ENCODE data around the gene MAP1LC3B.

Gene MAP1LC3B

GRCh38 chr16:87409781-87410180 lies 17.6 kb downstream of the MAP1LC3B start:
- no peak for DNase-seq (ENCODE audit: low read depth in 2 of 2)

GRCh38 chr16:87410530-87410929 lies 18.4 kb downstream of the MAP1LC3B start:
- DNase-seq (ENCODE audit: low read depth in 2 of 2): no peak

- no peak for DNase-seq (ENCODE audit: low read depth in 2 of 2)
Measured at GRCh38 chr16:87410968-87411367, 18.8 kb downstream of the MAP1LC3B start.

- DNase-seq (ENCODE audit: low read depth in 2 of 2): no peak
Measured at GRCh38 chr16:87411375-87412271, 19.5 kb downstream of the MAP1LC3B start.

GRCh38 chr16:87412371-87412995 lies 20.3 kb downstream of the MAP1LC3B start:
- DNase-seq (ENCODE audit: low read depth in 2 of 2): no peak

- DNase-seq (ENCODE audit: low read depth in 2 of 2): no peak
Measured at GRCh38 chr16:87412996-87413421, 20.9 kb downstream of the MAP1LC3B start.

- no peak for DNase-seq (ENCODE audit: low read depth in 2 of 2)
Measured at GRCh38 chr16:87414251-87414680, 22.1 kb downstream of the MAP1LC3B start.

- DNase-seq (ENCODE audit: low read depth in 2 of 2): no peak
Measured at GRCh38 chr16:87415441-87415840, 23.3 kb downstream of the MAP1LC3B start.

GRCh38 chr16:87416826-87417527 lies 24.8 kb downstream of the MAP1LC3B start:
- peak in 1 of 2 donors; percentile 8 for DNase-seq (ENCODE audit: low read depth in 2 of 2)

GRCh38 chr16:87417528-87417910 lies 25.4 kb downstream of the MAP1LC3B start:
- DNase-seq (ENCODE audit: low read depth in 2 of 2): no peak

- DNase-seq (ENCODE audit: low read depth in 2 of 2): no peak
Measured at GRCh38 chr16:87418216-87418615, 26.1 kb downstream of the MAP1LC3B start.

GRCh38 chr16:87418644-87419043 lies 26.5 kb downstream of the MAP1LC3B start:
- no peak for DNase-seq (ENCODE audit: low read depth in 2 of 2)

GRCh38 chr16:87420026-87421002 lies 28.2 kb downstream of the MAP1LC3B start:
- DNase-seq (ENCODE audit: low read depth in 2 of 2): no peak

GRCh38 chr16:87421003-87421912 lies 29.1 kb downstream of the MAP1LC3B start:
- DNase-seq (ENCODE audit: low read depth in 2 of 2): no peak

GRCh38 chr16:87422106-87422505 lies 30.0 kb downstream of the MAP1LC3B start:
- no peak for DNase-seq (ENCODE audit: low read depth in 2 of 2)

GRCh38 chr16:87423429-87423828 lies 31.3 kb downstream of the MAP1LC3B start:
- no peak for DNase-seq (ENCODE audit: low read depth in 2 of 2)

- DNase-seq (ENCODE audit: low read depth in 2 of 2): no peak
Measured at GRCh38 chr16:87424266-87424665, 32.1 kb downstream of the MAP1LC3B start.

GRCh38 chr16:87425941-87426340 lies 33.8 kb downstream of the MAP1LC3B start:
- no peak for DNase-seq (ENCODE audit: low read depth in 2 of 2)

GRCh38 chr16:87426423-87427215 lies 34.5 kb downstream of the MAP1LC3B start:
- DNase-seq (ENCODE audit: low read depth in 2 of 2): no peak

Measured in stimulated activated CD8-positive, alpha-beta memory T cell treated with anti-CD3 and anti-CD28 coated beads, Interleukin-7, amount 100 ng/mL, for 1 hour (primary cell).